GM18873 (cell line): ENCODE data around the gene ASPG.

ENCODE experiments used
- ATAC-seq: cut with Tn5 transposase; IDR thresholded peaks from one replicate; pipeline ENCODE4 v1.9.1; 2021; ENCODE audit warnings: mild to moderate bottlenecking, moderate library complexity, moderate number of reproducible peaks; ENCODE audit not compliant: unreplicated experiment, low FRiP score

The ASPG gene

DNA sequence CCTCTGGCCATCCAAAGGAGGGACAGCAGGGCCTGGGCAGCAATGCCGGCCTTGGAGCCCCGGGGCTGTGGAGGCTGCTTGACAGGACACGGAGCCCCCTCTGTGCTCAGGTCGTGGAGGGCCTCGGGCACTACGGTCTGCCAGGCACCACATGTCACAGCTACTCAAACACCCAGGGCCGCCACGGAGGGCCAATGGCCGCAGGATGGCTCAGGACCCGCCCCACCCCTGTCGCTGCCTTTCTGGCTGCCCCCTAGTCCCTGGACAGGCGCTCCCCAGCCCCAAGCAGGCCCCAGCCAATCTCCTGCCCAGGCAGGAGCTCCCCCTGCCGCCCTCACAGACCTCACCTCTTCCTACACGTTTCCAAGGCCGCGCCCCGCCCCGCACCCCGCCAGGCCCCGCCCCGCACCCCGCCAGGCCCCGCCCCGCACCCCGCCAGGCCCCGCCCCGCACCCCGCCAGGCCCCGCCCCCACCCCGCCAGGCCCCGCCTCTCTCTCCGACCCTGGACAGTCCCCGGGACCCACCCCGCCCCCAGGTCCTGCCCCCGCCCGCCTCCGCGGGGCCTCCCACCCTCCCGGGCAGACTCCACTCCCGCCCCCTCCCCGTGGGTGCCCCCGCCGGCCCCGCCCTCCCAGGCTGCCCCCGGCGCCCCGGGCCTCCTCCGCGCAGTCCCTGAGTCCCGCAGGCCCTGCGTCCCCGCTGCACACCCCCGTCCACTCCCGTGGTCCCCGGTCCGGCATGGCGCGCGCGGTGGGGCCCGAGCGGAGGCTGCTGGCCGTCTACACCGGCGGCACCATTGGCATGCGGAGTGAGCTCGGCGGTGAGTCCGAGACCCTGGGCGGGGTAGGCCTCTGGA, at the start of gene ASPG:
Gene ASPG (plus strand): TSS at position 669 of the 857 bp plus-strand sequence. CDS start 71 bp downstream, at position 740.
- no peak for ATAC-seq

GRCh38 chr14:104036212-104036611, 49.3 kb upstream of the ASPG start:
- no peak for ATAC-seq

DNA sequence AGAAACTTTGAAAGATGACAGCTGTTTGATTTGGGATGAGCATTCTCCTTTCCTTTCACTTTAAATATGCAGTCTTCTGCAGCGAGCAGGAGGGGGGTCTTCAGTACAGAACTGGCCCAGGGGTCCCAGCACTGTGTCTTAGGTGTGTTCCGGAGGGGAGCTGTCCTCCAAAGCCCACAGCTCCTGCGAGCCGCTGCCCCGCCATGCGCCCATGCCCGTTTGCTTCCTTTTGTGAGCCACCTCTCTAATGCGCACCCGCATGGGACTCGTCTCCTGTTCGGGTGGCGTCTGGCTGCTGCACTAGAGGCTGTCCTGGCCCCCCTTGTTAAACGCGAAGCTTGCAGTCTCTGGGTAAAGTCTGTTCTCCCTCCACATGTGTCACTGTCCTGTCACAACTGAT, 48.4 kb upstream of the ASPG start:
- no peak for ATAC-seq

DNA sequence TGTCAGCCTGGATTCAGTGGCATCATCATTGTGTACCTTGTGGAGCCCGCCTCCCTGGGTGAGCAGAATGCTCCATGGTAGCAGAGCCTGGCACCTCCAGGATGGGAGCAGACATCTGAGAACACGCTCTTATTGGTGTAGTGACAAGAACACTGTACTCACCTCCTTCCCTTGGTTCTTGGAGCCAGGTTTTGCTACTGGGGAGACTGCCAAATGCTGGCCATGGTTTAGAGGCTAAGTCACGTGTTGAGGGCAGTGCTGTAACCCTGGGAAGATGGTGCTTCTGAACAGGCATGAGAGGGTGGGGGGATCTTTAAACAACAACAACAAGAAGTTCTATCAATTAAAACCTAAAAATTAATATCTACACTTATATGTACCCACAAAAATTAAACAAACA, 47.6 kb upstream of the ASPG start:
- no peak for ATAC-seq

DNA sequence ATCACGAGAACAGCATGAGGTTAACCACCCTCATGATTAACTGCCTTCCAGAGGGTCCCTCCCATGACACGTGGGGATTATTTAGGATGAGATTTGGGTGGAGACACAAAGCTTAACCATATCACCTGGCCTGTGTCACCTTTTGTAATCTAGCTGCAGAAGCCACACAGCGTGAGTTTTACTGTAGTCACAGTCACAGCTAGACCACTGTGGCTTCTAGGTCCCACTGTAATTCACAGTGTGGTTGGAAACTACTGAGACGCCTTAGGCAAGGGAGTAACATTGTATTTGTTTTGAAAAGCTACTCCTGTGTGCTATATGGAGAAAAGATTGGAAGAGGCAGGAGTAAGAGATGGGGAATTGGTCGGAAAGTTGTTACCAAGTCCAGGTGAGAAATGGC, 46.3 kb upstream of the ASPG start:
- ATAC-seq, result no peak

- ATAC-seq, result no peak
Measured at GRCh38 chr14:104040539-104040938, 45.0 kb upstream of the ASPG start.

- no peak for ATAC-seq
Measured at GRCh38 chr14:104041430-104042104, 43.9 kb upstream of the ASPG start.

DNA sequence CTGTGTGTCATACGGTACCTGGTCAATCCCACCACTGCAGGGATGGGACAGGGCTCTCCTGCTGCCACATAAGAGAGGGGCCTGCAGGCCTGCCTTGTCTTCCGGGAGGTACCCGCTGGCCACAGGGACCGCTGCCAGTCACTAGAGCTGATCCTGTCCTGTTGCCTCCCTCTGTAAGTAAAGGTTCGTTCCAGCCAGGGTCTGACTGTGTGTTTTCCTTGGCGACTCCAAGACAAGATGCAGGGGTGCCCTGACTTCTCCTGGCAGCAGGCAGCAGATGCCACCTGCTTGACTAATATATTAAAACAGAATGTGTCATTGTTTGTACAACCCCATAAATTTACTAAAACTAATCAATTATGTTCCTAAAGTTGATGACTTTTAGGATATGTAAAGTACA, 41.5 kb upstream of the ASPG start:
- no peak for ATAC-seq

GRCh38 chr14:104047761-104048160, 37.7 kb upstream of the ASPG start:
- no peak for ATAC-seq

DNA sequence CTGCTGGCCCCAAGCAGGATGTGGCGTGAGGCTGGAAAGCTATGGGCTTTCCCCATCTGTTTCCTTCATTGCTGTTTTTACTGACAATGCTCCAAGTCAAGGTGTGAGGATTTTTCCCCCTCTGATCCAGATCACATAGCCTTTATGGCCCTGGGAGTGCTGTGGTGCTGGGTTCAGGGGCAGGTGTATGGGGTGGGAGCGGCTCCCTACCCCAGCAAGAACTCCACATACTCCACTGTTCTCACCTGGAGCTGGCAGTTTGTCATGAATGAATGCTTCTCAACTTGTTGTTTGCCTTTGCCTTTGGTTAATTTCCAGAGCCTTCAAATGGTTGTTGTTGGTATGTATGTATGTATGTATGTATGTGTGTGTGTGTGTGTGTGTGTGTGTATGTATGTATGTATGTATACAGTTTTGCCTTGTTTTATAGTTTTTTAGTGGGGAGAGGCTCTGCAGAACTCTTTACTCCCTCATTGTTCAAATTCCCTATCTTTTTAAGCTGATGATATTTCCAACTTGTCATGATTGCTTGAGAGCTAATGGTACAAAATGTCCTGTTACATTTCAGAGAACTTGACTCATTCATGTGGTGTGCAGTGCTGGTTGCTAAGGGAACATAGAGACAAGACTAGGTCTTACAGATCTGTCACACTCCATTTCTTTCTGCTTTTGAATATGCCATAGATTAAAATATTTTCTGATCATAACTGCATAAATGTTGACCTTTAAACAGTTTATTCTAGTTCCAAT, 36.6 kb upstream of the ASPG start:
- no peak for ATAC-seq

DNA sequence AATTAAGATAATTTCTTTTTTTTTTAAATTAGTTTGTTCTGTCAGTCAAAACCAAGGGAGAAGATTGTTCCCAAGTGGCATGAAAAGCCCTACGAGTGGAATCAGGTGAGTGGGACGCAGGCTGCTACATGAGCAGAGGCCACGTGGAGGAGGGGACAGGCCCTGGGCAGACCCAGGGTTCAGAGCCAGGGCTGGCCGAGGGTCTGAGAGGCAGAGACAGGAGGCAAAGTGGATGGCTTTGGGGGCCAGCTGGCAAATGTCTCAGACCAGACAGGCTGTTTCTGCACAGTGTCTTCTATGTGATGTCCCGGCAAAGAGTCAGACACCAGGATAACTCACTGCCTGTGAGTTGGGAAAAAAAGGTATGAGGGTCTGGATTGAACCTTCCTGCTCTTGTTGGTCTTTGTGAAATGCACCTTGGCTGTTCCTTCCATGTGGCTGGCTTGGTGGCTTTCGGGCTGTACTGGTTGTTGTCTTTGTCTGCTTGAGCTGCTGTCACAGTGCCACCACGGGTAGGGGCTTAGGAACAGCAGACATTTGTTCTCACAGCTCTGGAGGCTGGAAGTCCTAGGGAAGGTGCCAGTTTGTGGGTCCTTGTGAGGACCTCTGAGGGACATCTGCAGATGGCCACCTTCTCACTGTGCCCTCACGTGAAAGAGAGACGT, 35.8 kb upstream of the ASPG start:
- no peak for ATAC-seq

- no peak for ATAC-seq
Measured at GRCh38 chr14:104051092-104051813, 34.2 kb upstream of the ASPG start.

DNA sequence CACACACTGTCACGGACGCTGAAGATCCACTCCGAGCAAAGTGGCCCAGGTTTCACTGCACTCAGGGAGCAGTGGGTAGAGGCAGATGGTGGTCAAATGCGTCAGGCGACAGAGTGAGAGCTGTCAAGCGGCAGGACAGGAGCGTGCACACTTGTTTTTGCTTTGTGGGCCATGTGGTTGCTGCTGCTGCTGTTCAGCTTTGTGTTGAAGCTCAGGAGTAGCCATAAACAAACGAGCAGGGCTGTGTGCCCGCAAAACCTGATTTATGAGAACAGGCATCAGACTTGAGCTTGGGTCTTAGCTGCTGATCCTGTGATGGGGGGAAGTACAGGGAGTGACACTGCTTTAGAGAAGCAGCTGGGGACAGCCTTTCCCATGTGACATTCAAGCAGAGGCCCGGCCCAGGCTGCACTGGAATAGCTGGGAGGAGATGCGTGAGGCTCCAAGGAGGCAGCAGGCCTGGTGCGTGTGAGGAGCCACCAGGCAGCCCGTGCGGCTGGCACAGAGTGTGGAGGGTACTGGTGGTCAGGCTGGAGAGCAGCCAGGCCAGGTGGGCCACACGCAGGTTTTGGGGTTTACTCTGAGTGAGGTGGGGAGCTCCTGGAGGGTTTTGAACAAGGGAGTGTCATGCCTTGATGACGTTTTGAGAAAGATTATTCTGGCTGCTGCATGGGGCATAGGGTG, 31.1 kb upstream of the ASPG start:
- ATAC-seq, result no peak

DNA sequence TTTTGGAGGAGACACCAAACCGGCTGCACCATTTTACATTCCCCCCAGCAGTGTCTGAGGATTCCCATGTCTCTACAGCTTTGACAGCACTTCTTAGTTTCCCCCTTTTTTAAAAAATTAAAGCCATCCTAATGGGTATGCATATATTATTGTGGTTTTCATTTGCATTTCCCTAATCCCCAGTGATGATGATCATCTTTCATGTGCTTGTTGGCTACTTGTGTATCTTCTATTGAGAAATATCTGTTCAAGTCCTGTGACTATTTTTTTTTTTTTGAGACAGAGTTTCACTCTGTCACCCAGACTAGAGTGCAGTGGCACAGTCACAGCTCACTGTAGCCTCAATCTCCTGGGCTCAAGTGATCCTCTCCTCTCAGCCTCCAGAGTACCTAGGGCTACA, 23.2 kb upstream of the ASPG start:
- no peak for ATAC-seq

GRCh38 chr14:104064003-104064402, 21.5 kb upstream of the ASPG start:
- no peak for ATAC-seq

DNA sequence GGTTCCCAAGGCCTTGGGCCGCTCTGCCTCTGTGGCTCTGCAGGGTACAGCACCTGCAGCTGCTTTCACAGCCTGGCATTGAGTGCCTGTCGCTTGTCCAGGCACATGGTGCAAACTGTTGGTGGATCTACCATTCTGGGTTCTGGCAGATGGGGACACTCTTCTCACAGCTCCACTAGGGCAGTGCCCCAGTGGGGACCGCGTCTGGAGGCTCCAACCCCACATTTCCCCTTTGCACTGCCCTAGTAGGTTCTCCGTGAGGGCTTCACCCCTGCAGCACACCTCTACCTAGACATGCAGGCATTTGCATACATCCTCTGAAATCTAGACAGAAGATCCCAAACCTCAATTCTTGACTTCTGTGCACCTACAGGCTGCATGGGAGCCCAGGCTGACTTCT, 19.2 kb upstream of the ASPG start:
- no peak for ATAC-seq

DNA sequence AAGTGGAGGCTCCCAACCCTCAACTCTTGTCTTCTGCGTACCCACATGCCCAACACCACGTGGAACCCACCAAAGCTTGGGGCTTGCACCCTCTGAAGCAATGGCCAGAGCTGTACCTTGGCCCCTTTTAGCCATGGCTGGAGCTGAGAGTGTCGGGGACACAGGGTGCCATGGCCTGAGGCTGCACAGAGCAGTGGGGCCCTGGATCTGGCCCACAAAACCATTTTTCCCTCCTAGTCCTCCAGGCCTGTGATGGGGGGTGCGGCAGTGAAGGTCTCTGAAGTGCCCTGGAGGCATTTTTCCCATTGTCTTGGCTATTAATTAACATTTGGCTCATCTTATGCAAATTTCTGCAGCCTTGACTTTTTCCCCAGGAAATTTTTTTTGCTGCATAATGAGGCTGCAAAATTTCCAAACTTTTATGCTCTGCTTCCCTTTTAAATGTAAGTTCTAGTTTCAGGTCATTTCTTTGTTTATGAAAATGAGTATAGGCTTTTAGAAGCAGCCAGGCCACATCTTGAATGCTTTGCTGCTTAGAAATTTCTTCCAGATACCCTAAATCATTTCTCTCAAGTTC, 18.7 kb upstream of the ASPG start:
- ATAC-seq, result no peak

DNA sequence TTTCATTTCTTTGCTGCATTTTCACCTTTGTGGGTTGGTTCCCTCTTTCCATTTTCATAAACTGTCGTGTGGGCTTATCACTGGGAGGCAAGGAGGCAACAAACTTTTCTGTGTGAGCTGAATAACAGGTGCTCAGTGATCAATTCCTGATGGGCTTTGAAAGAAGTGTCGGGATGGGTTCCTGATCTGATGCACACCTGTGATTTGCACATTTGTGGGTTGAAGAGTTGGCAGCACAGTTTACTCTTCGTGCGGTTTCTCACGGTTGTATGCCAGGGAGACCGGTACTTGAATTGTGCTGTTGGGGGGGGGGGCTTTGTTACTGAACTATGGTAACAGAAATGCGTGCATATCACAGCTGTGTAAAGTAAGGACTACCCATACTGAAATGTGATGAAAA, 16.0 kb upstream of the ASPG start:
- ATAC-seq, result no peak

DNA sequence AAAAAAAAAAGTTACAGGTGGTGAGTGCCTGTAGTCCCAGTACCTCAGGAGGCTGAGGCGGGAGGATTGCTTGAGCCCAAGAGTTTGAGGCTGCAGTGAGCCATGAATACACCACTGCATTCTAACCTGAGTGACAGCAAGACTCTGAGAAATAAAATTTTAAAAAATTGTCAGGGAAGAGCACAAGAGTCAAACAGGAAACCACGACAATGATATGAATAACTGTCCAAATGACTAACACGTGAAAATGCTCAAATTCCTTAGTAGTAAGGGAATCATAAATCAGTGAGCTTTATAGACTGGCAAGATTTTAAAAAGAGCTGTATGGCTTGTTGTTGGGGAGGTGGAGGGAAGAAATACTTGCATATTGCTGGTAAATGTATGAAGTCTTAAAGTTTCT, 12.9 kb upstream of the ASPG start:
- ATAC-seq, result no peak
